Measurements from ENCODE around the gene CD22.

The CD22 gene

DNA sequence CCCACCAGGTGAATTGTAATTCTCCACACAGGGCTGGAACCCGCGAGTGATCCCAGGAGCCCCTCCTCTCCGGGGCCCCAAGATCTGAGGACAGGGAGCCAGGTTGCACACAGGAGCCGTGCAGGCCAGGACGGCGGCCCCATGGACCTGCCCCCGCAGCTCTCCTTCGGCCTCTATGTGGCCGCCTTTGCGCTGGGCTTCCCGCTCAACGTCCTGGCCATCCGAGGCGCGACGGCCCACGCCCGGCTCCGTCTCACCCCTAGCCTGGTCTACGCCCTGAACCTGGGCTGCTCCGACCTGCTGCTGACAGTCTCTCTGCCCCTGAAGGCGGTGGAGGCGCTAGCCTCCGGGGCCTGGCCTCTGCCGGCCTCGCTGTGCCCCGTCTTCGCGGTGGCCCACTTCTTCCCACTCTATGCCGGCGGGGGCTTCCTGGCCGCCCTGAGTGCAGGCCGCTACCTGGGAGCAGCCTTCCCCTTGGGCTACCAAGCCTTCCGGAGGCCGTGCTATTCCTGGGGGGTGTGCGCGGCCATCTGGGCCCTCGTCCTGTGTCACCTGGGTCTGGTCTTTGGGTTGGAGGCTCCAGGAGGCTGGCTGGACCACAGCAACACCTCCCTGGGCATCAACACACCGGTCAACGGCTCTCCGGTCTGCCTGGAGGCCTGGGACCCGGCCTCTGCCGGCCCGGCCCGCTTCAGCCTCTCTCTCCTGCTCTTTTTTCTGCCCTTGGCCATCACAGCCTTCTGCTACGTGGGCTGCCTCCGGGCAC lies 22.6 kb downstream of the CD22 start:
- no peak overlapping the region for H3K4me3 ChIP-seq (ENCODE audit: low read length)
- no peaks in the 10 kb centered on the region for H3K79me2 ChIP-seq (ENCODE audit: low read length)
- H4K20me1 ChIP-seq (ENCODE audit: insufficient read depth, low read length) = no peaks in the 10 kb centered on the region
- no peak overlapping the region for H2AFZ ChIP-seq (ENCODE audit: low read length)
- peaks cover 72% of the 10 kb centered on the region for H3K27me3 ChIP-seq (replicated peaks; ENCODE audit: insufficient read depth, low read length)
- TF ChIP-seq EZH2phosphoT487 (IDR thresholded peaks at IDR 0.05; ENCODE audit: low read length) (no peak), EZH2 (optimal IDR thresholded peaks at IDR 0.05; ENCODE audit: low read depth, low read length) (no peak)
- TF ChIP-seq, protein P1, sequence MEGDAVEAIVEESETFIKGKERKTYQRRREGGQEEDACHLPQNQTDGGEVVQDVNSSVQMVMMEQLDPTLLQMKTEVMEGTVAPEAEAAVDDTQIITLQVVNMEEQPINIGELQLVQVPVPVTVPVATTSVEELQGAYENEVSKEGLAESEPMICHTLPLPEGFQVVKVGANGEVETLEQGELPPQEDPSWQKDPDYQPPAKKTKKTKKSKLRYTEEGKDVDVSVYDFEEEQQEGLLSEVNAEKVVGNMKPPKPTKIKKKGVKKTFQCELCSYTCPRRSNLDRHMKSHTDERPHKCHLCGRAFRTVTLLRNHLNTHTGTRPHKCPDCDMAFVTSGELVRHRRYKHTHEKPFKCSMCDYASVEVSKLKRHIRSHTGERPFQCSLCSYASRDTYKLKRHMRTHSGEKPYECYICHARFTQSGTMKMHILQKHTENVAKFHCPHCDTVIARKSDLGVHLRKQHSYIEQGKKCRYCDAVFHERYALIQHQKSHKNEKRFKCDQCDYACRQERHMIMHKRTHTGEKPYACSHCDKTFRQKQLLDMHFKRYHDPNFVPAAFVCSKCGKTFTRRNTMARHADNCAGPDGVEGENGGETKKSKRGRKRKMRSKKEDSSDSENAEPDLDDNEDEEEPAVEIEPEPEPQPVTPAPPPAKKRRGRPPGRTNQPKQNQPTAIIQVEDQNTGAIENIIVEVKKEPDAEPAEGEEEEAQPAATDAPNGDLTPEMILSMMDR (IDR thresholded peaks at IDR 0.05; ENCODE audit: low read length) = no peak
- no peak for DNase-seq
- no peaks in the 10 kb centered on the region for H3K4me1 ChIP-seq (ENCODE audit: low read length)
- H3F3A ChIP-seq (ENCODE audit: insufficient read depth, low read length) = no peaks in the 10 kb centered on the region
- H3K9me3 ChIP-seq (replicated peaks; ENCODE audit: insufficient read depth, low read length) = no peaks in the 10 kb centered on the region
- no peaks in the 10 kb centered on the region for H3K36me3 ChIP-seq (replicated peaks; ENCODE audit: insufficient read depth, low read length)
- H3K9me2 ChIP-seq (replicated peaks; ENCODE audit: insufficient read depth, low read length) = no peaks in the 10 kb centered on the region
- no peak overlapping the region for H3K9ac ChIP-seq (ENCODE audit: low read length)
- H3K27ac ChIP-seq (ENCODE audit: low read length) = no peak overlapping the region
- H3K4me2 ChIP-seq (ENCODE audit: low read depth, low read length) = no peak overlapping the region

DNA sequence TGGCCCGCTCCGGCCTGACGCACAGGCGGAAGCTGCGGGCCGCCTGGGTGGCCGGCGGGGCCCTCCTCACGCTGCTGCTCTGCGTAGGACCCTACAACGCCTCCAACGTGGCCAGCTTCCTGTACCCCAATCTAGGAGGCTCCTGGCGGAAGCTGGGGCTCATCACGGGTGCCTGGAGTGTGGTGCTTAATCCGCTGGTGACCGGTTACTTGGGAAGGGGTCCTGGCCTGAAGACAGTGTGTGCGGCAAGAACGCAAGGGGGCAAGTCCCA lies 23.1 kb downstream of the CD22 start:
- peaks cover 66% of the 10 kb centered on the region for H3K27me3 ChIP-seq (replicated peaks; ENCODE audit: insufficient read depth, low read length)
- H3K4me3 ChIP-seq (ENCODE audit: low read length) = no peak overlapping the region
- no peaks in the 10 kb centered on the region for H4K20me1 ChIP-seq (ENCODE audit: insufficient read depth, low read length)
- DNase-seq = no peak
- no peaks in the 10 kb centered on the region for H3K9me3 ChIP-seq (replicated peaks; ENCODE audit: insufficient read depth, low read length)
- H3K9ac ChIP-seq (ENCODE audit: low read length) = no peak overlapping the region
- no peak overlapping the region for H2AFZ ChIP-seq (ENCODE audit: low read length)
- no peak overlapping the region for H3K27ac ChIP-seq (ENCODE audit: low read length)
- H3K79me2 ChIP-seq (ENCODE audit: low read length) = no peaks in the 10 kb centered on the region
- no peak for TF ChIP-seq EZH2 (optimal IDR thresholded peaks at IDR 0.05; ENCODE audit: low read depth, low read length)
- TF ChIP-seq, protein P1 (IDR thresholded peaks at IDR 0.05; ENCODE audit: low read length) = no peak
- H3F3A ChIP-seq (ENCODE audit: insufficient read depth, low read length) = no peaks in the 10 kb centered on the region
- H3K4me2 ChIP-seq (ENCODE audit: low read depth, low read length) = no peak overlapping the region
- H3K9me2 ChIP-seq (replicated peaks; ENCODE audit: insufficient read depth, low read length) = no peaks in the 10 kb centered on the region
- no peaks in the 10 kb centered on the region for H3K4me1 ChIP-seq (ENCODE audit: low read length)
- no peaks in the 10 kb centered on the region for H3K36me3 ChIP-seq (replicated peaks; ENCODE audit: insufficient read depth, low read length)

DNA sequence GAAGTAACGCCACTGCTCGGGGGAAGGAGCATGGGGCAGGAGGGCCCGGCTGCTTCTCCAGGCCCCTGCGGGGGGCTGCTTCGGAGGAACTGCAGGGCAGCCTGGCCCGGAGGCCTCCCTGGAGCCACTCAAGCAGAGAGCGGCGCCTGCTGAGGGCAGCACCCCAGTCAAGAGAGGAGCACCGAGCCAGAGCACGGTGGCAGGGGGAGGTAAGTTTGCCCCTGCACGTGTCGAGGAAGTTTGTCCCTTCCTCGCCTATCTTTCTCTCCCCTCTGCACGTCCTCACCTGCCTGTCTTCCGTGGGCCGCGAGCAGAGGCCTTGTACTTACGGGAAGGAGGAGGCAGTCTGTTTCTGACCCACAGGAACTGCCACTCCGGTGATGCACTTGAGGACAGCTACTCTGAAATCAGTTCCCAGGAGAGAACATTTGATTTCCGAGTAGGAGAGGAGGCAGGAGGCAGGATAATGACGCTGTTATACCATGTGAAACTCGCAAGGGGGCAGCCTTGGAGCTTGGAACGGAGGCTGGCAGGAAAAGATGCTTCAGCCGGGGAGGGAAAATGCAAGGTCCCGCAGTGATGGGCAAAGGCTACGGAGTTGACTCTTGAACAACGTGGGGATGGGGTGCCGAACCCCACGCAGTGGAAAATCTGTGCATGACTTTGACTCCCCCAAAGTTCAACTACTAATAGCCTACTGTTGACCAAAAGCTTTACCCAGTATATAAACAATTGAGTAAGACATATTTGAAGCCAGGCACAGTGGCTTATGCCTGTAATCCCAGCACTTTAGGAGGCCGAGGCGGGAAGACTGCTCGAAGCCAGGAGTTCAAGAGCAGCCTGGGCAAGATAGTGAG lies 23.7 kb downstream of the CD22 start:
- H3K4me2 ChIP-seq (ENCODE audit: low read depth, low read length) = peak overlapping the region; percentile 7
- H2AFZ ChIP-seq (ENCODE audit: low read length) = no peak overlapping the region
- no peaks in the 10 kb centered on the region for H4K20me1 ChIP-seq (ENCODE audit: insufficient read depth, low read length)

More for the DNA sequence above, 23.7 kb downstream of the CD22 start:
- H3K4me3 ChIP-seq (ENCODE audit: low read length) = no peak overlapping the region
- no peaks in the 10 kb centered on the region for H3K4me1 ChIP-seq (ENCODE audit: low read length)
- no peak for TF ChIP-seq EZH2phosphoT487 (IDR thresholded peaks at IDR 0.05; ENCODE audit: low read length)
- TF ChIP-seq, protein P1 (IDR thresholded peaks at IDR 0.05; ENCODE audit: low read length) = peak; percentile 77
- TF ChIP-seq EZH2 (optimal IDR thresholded peaks at IDR 0.05; ENCODE audit: low read depth, low read length) = no peak
- no peaks in the 10 kb centered on the region for H3K9me3 ChIP-seq (replicated peaks; ENCODE audit: insufficient read depth, low read length)
- H3K27ac ChIP-seq (ENCODE audit: low read length) = no peak overlapping the region
- H3K9ac ChIP-seq (ENCODE audit: low read length) = no peak overlapping the region
- H3K27me3 ChIP-seq (replicated peaks; ENCODE audit: insufficient read depth, low read length) = peaks cover 64% of the 10 kb centered on the region
- H3F3A ChIP-seq (ENCODE audit: insufficient read depth, low read length) = no peaks in the 10 kb centered on the region
- peak; percentile 59 for DNase-seq
- H3K36me3 ChIP-seq (replicated peaks; ENCODE audit: insufficient read depth, low read length) = no peaks in the 10 kb centered on the region
- no peaks in the 10 kb centered on the region for H3K79me2 ChIP-seq (ENCODE audit: low read length)
- no peaks in the 10 kb centered on the region for H3K9me2 ChIP-seq (replicated peaks; ENCODE audit: insufficient read depth, low read length)
